ENCODE results near the gene KCNK1.
"Not testable (repeated sequence)": the region's sequence is repeated elsewhere in the genome, so short reads cannot be mapped to it uniquely, and the experiment has no call there.

The KCNK1 gene

DNA sequence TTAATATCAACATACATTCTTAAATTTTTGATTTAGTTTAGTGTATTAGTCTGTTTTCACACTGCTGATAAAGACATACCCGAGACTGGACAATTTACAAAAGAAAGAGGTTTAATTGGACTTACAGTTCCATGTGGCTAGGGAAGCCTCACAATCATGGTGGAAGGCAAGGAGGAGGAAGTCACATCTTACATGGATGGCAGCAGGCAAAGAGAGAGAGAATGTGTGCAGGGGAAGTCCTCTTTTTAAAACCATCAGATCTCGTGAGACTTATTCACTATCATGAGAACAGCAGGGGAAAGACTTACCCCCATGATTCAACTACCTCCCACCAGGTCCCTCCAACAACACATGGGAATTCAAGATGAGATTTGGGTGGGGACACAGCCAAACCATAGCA is 56.5 kb downstream of the KCNK1 start:
- DNase-seq: not testable (repeated sequence)

DNA sequence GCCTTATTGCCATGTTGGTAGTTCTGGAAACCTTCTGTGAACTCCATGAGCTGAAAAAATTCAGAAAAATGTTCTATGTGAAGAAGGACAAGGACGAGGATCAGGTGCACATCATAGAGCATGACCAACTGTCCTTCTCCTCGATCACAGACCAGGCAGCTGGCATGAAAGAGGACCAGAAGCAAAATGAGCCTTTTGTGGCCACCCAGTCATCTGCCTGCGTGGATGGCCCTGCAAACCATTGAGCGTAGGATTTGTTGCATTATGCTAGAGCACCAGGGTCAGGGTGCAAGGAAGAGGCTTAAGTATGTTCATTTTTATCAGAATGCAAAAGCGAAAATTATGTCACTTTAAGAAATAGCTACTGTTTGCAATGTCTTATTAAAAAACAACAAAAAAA is 57.4 kb downstream of the KCNK1 start:
- no peak for DNase-seq

DNA sequence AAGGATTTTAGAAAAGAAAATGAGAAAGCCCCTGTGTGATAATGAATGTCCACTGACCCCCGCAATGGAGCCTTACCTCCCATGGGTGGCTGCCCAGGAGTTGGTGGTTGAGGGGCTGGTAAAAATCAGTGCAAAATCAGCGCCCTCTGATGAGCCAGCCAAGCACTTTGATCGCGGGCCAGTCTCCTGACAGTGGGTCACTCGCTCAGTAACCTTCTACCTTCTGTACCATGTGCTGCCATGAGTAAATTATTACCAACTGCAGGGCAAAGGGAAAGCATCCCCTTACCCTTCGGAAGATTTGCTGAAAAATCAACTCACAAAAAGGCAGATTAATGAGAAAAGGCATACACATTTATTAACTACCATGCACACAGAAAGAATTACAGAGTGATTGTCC is 58.8 kb downstream of the KCNK1 start:
- DNase-seq: no peak

GRCh38 chr1:233673261-233673946 is 59.5 kb downstream of the KCNK1 start:
- DNase-seq: no peak

DNA sequence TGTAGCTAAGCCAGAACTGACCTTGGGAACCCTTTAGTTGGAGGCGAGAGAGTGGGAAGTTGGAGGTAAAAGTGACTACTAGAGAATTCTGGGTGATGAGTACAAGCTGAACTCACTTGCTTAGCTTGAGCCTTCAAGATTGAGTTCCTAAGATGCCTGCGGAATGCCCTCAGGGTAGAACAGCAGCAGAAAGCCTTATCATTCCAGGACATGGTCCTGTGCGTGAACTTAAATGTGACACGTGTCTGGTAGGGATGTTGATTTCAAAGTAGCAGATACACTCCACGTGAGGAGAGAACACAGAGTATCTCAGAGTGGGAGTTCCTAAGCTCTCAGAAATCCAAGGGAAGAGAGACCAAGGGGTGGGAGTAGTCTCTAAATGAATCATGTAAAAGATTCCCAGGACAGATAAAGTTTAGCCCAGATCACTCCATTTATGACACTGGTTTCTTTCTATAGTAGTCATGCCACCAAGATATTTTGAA is 60.1 kb downstream of the KCNK1 start:
- no peak for DNase-seq

- DNase-seq: no peak
Observed at GRCh38 chr1:233675446-233675845, 61.5 kb downstream of the KCNK1 start.

- DNase-seq: no peak
Observed at GRCh38 chr1:233675893-233676292, 62.0 kb downstream of the KCNK1 start.

DNA sequence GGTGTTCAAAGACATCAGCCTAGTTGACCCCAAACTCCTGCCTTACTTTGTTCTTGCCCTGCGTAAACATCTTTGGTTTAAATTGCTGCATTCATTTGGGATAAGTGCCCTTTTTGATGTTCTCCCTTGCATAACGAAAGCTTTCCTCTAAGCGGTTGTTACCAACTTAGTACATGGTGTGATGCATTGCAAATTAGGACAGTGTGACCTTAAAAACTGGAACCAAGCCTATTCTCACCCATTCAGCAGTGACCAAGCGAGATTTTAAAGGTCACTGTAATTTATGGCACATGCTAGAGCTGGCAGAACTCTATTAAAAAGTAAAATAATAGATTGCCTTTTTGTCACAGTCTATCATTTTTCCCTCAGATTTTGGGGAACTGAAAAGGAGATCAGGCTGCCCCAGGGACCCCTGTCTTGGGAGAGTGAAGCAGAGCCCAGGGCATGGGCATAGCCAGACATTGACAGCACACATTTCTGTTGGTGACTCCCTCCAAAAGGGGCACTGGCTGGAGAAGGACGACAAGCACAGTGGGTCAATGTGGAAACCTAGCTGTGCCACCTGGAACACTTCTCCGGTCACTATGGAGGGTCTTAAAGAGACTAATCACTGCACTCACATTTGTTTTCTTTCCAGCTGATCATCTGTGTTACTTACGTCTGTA is 63.9 kb downstream of the KCNK1 start:
- DNase-seq: no peak

DNA sequence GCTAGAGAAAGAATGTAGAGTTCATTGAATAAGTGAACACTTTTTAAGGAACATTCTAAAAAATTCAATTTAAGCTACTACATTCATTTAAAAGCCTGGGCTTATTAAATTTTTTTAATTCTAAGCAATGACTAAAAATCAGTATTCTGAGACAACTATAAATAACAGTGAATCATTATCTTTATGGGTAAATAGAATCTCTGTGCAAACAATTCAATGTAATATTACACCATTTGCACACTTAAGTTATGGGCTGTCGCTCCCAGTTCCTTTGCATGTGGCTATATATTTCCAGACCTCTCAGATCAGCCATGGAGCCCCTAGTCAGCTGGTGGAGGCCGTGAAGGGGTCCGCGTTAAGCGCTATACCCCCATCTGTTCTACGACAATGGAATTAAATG is 65.1 kb downstream of the KCNK1 start:
- no peak for DNase-seq

GRCh38 chr1:233679591-233680373 is 65.9 kb downstream of the KCNK1 start:
- DNase-seq: no peak

GRCh38 chr1:233681285-233681684 is 67.4 kb downstream of the KCNK1 start:
- DNase-seq: no peak

DNA sequence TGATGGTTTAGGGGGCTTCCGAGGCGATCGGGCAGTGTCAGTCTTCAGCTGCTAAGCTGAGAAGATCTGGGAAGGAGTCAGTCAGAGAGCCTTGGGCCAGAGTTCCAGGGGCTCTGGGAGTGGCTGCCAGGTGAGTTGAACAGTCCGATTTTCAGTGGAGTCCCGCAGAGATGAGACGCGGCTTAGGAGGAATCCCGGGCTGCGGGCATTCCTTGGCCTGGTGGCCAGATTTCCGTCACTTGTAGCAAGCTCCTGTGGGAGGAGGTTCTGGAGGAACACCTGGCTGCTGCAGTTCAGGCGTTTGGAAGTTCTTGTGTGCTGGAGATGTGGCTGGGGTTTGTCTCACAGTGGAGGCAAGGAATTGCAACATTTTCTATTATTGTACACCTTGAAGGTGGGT is 72.7 kb downstream of the KCNK1 start:
- not testable (repeated sequence) for DNase-seq

DNA sequence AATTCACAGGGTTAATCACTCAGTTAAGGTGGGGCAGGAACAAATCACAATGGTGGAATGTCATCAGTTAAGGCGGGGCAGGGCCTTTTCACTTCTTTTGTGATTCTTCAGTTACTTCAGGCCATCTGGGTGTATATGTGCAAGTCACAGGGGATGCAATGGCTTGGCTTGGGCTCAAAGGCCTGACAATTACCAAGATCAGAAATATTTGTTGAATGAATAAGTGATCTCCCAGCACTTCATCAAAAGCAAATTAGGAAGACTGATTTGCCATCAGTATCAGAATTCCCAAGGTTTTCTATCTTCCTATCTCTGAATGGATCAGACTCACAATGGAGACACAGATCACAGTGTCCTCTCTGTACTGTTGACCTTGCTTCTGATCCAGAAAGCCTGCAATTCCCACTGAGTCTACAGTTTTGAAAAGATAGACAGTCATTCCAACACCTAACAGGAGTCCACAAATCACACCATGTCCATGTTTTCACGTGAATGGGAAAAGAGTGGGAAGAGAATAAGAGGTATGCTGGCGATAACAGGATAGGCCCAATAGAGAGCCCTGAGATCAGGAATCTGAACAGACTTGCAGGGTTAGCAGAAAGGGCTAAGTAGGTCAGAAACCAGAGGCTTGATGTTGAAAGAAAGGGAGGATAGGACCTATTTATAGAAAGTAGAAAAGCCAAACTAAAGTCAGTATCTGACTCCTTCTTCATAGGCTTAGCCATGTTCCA is 75.3 kb downstream of the KCNK1 start:
- no peak for DNase-seq

DNA sequence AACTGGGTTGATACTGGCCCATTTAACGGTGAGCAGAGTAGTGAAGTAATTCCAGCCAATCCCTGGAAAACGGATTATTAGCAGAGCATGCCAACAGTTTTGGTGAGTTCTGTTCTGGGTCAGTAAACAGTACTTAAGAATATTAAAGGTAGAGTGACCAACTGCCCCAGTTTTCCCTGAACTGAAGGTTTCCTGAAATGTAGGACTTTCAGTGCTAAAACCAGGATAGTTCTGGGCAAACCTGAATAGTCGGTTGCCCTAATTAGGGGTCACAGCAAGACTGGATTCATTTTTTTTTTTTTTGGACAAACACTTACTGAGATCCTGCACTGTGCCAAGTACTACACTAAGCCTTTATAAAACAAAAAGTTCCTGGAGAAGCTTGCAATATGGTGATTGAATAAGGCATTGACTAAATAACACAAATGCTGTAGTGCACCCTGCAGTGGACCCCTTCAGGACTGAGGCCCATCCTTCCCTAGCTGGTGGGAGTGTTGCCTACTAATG is 75.9 kb downstream of the KCNK1 start:
- no peak for DNase-seq

GRCh38 chr1:233695901-233696300 is 82.0 kb downstream of the KCNK1 start:
- no peak for DNase-seq

- no peak for DNase-seq
Observed at GRCh38 chr1:233700338-233700737, 86.4 kb downstream of the KCNK1 start.

DNA sequence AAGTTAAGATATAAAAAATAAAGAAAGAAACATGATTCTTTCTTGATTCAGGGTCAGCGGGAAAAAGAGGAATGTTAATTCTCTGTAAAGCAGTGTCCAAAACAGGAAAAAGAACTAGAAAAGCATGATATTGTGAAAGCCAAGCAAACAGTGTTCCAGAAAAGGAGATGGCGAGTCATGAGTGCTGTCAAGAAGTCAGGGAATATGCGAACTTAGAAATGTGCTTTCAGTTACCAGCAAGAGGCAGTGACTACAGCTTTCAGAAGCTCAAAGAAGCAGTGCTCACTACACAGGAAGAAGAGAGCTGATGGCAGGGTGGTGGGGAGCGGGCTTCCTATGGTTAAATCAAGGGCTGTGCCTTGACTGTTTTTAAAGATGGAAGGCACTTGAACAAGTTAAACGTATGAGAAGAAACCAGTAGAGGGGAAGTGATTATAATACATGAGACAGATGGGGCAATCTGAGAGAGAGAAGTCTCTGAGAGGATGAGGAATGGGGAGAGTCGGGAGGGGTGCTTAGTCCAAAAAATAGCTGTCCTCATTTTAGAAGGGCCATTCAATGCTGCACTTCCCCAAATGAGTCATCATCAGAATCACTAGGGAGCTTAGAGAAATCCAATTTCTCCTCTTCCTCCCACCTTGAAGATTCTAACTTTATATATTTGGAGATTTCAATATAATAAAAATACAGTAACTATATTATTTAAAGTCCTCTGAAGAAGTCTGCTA is 90.4 kb downstream of the KCNK1 start:
- DNase-seq: no peak

GRCh38 chr1:233704898-233705723 is 91.2 kb downstream of the KCNK1 start:
- no peak for DNase-seq

DNA sequence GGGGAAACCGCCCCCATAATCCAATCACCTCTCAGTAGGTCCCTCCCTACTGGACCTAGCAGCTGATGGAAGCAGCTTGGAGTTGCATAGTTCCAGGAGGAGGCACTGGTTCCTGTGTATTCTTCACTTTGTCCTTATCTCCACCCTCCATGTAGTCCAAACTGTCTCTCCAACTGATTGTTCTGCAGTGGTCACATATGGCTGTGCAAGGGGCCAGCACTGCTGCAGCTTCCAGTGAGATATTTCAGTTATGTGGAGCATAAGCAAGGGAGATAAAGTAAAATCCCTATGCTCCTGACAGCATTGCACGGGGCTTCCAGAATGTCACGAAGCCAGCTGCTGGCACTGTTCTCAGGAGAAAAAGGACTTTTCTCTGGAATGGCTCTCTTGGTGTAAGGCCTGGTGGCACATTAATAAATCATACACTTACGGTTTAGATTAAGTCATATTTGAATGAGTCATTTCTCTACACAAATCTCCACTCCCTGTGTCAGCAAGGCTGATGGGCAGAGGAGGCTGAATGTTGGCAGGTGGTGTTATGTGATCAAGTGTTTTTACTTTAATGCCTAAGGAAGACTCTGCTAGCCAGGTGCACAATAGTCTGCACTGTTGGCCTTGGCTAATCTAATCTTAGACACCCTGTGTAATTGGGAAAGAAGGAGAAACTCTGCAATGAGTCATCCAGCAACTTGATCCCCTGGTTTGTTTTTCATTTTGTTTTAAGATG is 93.4 kb downstream of the KCNK1 start:
- no peak for DNase-seq

All from stimulated activated CD4-positive, alpha-beta T cell treated with anti-CD3 and anti-CD28 coated beads, Interleukin-2, amount 100 ng/mL, for 48 hours (primary cell).